Left ventricle myocardium inferior (tissue), 1 donor: ENCODE data around the gene SMIM14. TPM values are rescaled to one million over a fixed set of nuclear protein-coding genes. Genes with fewer than 3 reads are reported as not detected.

Source experiments
- DNase-seq: peaks from one replicate; pipeline ENCODE4 v3.0.0-alpha.2; 2020
- H3K27ac ChIP-seq: fragments of 200-600 bp; replicated peaks from 2 replicates; pipeline ENCODE4 v1.8.0; 2021
- H3K27me3 ChIP-seq: fragments of 200-600 bp; 2 replicates; pipeline ENCODE4 v1.8.0; 2021; ENCODE audit warnings: low read depth
- H3K36me3 ChIP-seq: fragments of 200-600 bp; 2 replicates; pipeline ENCODE4 v1.8.0; 2021
- H3K4me1 ChIP-seq: fragments of 200-600 bp; 2 replicates; pipeline ENCODE4 v1.8.0; 2021
- H3K4me3 ChIP-seq: fragments of 200-600 bp; 2 replicates; pipeline ENCODE4 v1.8.0; 2021; ENCODE audit warnings: mild to moderate bottlenecking, moderate library complexity
- H3K9me3 ChIP-seq: fragments of 200-600 bp; replicated peaks from 2 replicates; pipeline ENCODE4 v1.8.0; 2021
- intact Hi-C: fragments of 100-400 bp; cut with micrococcal nuclease; formaldehyde crosslinking; loops from one replicate; pipeline ENCODE4 v1.11.0; 2022
- total RNA-seq: library from RNA; stranded (reverse); fragmentation: NEBNext Ultra II Directional; extraction: Animal tissue kit (Norgen Biotek cat#: 25700); gene quantifications from one replicate; pipeline ENCODE4 v1.2.1, GENCODE V29; 2021
- TF ChIP-seq, protein P1 (sequence below): fragments of 200-600 bp; IDR thresholded peaks from 2 replicates; pipeline ENCODE4 v1.8.0; 2021; ENCODE audit warnings: antibody characterized with exemption, mild to moderate bottlenecking, borderline replicate concordance
- donor health status: DM: no; HTN: yes; CAD: no; lungs with severe emphysema.

The SMIM14 gene
- total RNA-seq, 1 donor from 2014 or later: 11.4 TPM

DNA sequence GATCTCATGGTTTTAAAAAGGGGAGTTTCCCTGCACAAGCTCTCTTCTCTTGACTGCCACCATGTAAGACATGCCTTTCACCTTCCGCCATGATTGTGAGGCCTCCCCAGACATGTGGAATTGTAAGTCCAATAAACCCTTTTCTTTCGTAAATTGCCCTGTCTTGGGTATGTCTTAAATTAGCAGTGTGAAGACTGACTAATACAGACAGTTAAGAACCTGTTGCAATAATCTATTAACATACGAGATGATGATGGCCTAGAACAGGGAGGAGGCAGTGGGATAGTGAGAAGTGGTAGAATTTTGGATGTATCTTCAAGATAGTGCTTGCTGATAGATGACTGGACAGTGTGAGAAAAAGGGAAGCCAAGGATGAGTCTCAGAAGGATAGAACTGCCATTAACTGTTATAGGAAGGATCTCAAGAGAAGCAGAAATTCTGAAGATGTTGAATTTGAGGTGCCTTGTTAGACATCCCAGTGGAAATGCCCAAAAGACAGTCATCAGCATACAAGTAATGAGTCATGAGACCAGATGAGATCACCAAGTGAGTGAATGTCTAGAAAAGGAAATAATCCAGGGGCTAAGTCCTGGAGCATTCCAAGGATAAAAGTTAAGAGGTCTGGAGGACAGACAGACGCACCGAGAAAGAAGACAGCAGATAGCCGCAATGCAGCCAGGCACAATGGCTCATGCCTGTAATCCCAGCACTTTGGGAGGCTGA, 72.6 kb downstream of the SMIM14 start:
- Histone ChIP-seq H3K27ac (no peak overlapping the region), H3K9me3 (no peaks in the 10 kb centered on the region), H3K4me3 (no peak overlapping the region), H3K4me1 (no peaks in the 10 kb centered on the region), H3K27me3 (no peaks in the 10 kb centered on the region), H3K36me3 (peaks cover 30% of the 10 kb centered on the region)
- TF ChIP-seq, protein P1, sequence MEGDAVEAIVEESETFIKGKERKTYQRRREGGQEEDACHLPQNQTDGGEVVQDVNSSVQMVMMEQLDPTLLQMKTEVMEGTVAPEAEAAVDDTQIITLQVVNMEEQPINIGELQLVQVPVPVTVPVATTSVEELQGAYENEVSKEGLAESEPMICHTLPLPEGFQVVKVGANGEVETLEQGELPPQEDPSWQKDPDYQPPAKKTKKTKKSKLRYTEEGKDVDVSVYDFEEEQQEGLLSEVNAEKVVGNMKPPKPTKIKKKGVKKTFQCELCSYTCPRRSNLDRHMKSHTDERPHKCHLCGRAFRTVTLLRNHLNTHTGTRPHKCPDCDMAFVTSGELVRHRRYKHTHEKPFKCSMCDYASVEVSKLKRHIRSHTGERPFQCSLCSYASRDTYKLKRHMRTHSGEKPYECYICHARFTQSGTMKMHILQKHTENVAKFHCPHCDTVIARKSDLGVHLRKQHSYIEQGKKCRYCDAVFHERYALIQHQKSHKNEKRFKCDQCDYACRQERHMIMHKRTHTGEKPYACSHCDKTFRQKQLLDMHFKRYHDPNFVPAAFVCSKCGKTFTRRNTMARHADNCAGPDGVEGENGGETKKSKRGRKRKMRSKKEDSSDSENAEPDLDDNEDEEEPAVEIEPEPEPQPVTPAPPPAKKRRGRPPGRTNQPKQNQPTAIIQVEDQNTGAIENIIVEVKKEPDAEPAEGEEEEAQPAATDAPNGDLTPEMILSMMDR: no peak
- no peak for DNase-seq
- intact Hi-C loops: no loop called here

DNA sequence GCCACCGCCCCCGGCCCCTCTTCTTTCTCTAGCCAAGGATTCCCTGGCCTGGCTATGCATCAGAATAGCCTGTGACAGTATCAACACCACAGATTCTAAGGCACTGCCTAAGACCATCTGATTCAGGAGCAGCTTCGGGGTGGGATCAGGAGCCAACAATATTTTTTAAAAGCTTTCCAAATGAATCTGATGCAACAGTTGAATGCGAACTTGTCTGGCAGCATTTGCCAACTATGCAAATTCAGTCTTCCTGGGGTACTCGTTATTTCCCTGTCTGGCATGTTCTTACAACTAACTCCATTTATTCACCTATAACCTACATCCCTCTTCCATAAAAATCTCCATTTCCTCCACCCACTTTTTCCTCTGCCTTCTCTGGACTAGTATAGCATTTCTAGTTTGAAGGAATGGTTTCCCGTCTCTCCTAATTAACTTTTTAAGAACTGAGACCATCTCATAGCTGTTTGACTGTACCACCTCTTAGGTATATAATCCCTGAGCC, 75.3 kb downstream of the SMIM14 start:
- H3K36me3 ChIP-seq: peaks cover 24% of the 10 kb centered on the region
- intact Hi-C loops: no loop called here
- no peaks in the 10 kb centered on the region for H3K27me3 ChIP-seq
- no peak overlapping the region for H3K27ac ChIP-seq
- H3K9me3 ChIP-seq: no peaks in the 10 kb centered on the region
- H3K4me1 ChIP-seq: peaks cover 5% of the 10 kb centered on the region
- TF ChIP-seq, protein P1: no peak
- H3K4me3 ChIP-seq: no peak overlapping the region
- no peak for DNase-seq

DNA sequence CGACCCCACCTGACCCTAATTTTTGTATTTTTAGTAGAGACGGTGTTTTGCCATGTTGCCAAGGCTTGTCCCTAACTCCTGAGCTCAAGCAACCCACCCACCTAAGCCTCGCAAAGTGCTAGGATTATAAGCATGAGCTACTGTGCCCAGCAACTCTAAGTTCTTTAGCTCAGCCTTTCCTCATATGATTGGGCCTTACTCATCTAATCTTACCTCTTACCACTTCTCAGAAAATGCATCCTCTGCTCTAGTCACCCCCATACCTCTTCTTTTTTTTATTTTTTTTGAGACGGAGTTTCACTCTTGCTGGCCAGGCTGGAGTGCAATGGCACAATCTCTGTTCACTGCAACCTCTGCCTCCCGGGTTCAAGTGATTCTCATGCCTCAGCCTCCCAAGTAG, 75.9 kb downstream of the SMIM14 start:
- no peak for DNase-seq
- no peak overlapping the region for H3K27ac ChIP-seq
- H3K27me3 ChIP-seq: no peaks in the 10 kb centered on the region
- peaks cover 24% of the 10 kb centered on the region for H3K36me3 ChIP-seq
- H3K9me3 ChIP-seq: no peaks in the 10 kb centered on the region
- intact Hi-C loops: no loop called here
- H3K4me1 ChIP-seq: peaks cover 8% of the 10 kb centered on the region
- no peak overlapping the region for H3K4me3 ChIP-seq
- TF ChIP-seq, protein P1: no peak

DNA sequence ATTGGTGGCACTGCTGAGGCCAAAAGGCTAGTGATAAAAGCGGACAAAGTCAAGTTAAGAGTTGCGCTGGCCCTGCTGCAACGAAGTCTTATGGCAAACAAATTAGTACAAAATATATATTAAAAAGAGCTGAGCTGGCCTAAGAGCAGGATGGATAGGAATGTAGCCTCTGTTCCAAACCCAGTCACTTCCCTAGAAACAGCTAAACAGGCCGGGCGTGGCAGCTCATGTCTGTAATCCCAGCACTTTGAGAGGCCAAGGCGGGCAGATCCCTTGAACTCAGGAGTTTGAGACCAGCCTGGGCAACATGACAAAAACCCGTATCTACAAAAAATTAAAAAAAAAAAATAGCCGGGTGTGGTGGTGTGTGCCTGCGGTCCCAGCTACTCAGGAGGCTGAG, 79.0 kb downstream of the SMIM14 start:
- Histone ChIP-seq H3K4me1 (peaks cover 8% of the 10 kb centered on the region), H3K27ac (peak overlapping the region; percentile 64), H3K27me3 (no peaks in the 10 kb centered on the region), H3K9me3 (no peaks in the 10 kb centered on the region), H3K4me3 (no peak overlapping the region), H3K36me3 (peaks cover 34% of the 10 kb centered on the region)
- no peak for DNase-seq
- TF ChIP-seq, protein P1: no peak
- intact Hi-C loops: no loop called here

DNA sequence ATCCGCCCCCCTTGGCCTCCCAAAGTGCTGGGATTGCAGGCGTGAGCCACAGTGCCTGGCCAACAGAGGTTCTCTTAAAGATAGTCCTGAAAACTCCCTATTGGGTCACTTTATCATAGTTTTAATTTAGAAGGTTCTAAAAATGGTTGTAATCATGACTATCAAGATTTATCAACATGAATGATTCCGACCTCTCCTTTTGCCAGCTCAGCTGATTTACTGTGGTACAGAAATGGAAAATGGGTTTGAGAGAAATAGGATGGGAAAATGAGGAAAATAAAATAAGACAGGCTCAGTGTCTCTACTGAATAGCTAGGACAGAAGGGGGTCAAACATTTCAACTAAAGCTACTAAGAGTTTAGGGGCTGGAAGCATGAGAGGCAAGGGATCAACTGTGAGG, 83.2 kb downstream of the SMIM14 start:
- peaks cover 8% of the 10 kb centered on the region for H3K4me1 ChIP-seq
- no peaks in the 10 kb centered on the region for H3K9me3 ChIP-seq
- H3K4me3 ChIP-seq: no peak overlapping the region
- TF ChIP-seq, protein P1: no peak
- H3K36me3 ChIP-seq: peaks cover 47% of the 10 kb centered on the region
- intact Hi-C loops: no loop called here
- H3K27me3 ChIP-seq: no peaks in the 10 kb centered on the region
- no peak overlapping the region for H3K27ac ChIP-seq
- no peak for DNase-seq
